ENCODE measurements around the gene TGM1.
A peak's percentile ranks its signal among the peaks of the same experiment; 100 is the strongest.

Gene TGM1

DNA sequence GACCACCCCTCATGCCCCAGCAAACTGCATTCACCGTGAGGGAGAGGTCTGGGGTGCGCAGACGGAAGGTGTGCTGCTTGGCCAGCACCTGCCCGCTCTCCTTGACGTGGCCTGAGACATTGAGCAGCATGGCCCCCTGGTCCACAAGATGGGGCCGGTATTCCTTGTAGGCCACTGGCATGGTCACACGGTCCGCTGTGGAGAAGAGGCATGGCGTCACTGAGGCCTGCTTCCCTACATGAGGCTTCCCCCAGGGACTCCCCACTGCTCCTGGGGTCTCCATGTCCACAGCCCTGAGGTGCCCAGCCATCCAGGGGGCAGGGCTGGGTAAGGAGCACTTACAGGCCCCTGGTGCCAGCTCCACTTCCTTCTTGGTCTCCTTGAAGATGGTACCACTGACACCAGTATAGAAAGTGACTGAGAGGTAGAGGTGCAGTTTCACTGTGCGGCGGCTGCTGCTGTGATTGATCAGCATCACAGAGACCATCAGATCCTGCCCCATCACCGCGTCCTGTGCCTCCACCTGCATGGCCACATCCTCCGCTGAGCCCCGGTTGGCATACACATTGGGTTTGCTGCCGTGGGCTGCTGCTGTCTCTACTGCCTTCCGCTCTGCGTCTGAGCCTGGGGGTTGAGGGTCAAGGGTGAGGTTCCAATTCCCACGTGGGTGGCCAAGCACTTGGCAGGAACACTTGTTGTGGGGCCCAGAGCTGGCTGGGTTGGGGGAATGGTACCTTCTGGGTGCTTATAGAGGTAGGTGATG is 8.2 kb downstream of the TGM1 start:
- TF ChIP-seq, protein P1, sequence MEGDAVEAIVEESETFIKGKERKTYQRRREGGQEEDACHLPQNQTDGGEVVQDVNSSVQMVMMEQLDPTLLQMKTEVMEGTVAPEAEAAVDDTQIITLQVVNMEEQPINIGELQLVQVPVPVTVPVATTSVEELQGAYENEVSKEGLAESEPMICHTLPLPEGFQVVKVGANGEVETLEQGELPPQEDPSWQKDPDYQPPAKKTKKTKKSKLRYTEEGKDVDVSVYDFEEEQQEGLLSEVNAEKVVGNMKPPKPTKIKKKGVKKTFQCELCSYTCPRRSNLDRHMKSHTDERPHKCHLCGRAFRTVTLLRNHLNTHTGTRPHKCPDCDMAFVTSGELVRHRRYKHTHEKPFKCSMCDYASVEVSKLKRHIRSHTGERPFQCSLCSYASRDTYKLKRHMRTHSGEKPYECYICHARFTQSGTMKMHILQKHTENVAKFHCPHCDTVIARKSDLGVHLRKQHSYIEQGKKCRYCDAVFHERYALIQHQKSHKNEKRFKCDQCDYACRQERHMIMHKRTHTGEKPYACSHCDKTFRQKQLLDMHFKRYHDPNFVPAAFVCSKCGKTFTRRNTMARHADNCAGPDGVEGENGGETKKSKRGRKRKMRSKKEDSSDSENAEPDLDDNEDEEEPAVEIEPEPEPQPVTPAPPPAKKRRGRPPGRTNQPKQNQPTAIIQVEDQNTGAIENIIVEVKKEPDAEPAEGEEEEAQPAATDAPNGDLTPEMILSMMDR (conservative IDR thresholded peaks at IDR 0.05; ENCODE audit: low read depth) = no peak
- POLR2A ChIA-PET (ENCODE audit: low non-redundant PET) = no interaction called here
- peak overlapping the region; percentile 57 for H3K27ac ChIP-seq
- CTCF ChIA-PET = no interaction called here
- DNase-seq (ENCODE audit: low spot score) = no peak

DNA sequence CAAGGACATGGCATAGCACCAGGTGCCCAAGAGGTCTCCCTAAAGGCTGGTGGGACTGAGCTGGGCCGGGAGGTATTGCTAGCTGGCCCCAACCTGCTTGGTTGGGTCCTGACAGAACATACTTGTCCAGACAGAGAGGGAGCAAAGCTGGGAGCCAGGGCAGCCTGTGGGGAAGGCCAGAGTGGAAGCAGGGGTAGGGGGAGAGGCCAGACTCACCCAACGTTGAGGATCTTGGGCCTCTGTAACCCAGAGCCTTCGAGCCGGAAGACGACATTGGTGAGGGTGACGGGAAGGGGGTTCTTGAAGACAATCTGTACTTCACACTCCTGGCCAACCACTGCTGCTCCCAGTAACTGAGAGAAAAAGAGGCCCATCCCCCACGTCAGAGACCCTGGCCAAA is 9.0 kb downstream of the TGM1 start:
- no peak for DNase-seq (ENCODE audit: low spot score)
- ChIA-PET CTCF (no interaction called here), POLR2A (ENCODE audit: low non-redundant PET) (no interaction called here)
- peak overlapping the region; percentile 57 for H3K27ac ChIP-seq
- TF ChIP-seq, protein P1 (conservative IDR thresholded peaks at IDR 0.05; ENCODE audit: low read depth) = no peak

DNA sequence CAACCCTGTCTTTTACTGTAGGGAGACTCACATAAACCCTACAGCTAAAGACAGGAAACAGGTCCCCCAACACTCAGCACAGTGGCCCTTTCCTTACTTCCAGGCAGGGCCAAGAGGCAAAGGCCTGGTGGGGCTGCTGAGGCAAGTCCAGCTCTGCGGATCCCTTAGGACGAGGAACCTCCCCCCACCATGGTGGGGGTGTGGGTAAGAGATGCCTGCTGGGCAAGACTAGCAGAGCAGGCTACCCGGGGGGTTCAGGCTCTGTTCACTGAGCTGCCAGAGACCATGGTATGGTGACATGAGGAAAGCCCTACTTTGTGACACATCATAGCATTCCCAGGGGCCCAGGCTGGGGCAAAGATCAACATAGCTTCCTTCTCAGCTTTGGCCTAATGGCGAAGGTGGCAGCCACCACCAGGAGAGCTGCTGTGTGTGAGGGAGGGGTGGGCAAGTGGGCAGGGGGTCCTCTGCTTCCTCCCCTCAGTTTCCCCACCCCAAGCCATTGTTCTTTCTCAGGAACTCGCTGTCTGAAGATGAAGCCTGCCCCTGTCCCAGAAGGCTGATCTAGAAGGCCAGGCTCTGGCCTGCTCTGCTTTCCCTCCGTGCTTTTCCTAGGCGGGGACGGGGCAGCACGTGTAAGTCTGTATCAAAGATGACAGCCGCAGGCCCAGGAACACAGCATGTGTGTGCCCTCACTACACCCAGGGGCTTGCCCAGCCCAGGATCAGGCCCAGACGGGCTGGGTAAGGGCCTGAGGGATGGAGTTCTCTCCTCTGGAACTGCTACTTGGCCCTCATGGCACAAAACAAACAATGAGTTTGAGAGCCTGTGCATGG is 10.5 kb downstream of the TGM1 start:
- TF ChIP-seq, protein P1 (conservative IDR thresholded peaks at IDR 0.05; ENCODE audit: low read depth) = no peak
- ChIA-PET POLR2A (ENCODE audit: low non-redundant PET) (no interaction called here), CTCF (interaction anchor here (1.0 to 1.9 kb wide), 2 partner anchors 45 to 56 kb away, joined by 7 to 8 read pairs; partner anchors contain the start of gene CIDEB)
- DNase-seq (ENCODE audit: low spot score) = no peak
- H3K27ac ChIP-seq = peak overlapping the region; percentile 50

DNA sequence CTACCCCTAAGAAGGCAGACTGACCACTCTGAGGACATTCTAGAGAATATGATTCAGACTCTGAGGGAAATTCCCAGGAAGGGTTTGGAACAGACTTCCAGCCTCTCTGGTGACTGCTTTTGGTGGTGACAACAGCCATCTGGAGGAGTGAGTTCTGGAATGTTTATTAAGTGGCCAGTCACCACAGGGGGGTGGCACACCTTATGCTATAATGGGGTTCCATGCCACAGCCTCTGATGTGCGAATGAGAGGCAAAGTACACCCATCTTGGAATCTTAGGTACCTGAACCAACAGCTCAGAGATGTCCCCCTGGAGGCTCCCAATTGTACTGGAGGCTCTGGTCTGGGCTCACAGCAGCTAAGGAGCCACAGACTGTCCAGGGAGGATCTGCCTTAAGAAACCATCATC is 11.1 kb downstream of the TGM1 start:
- ChIA-PET POLR2A (ENCODE audit: low non-redundant PET) (no interaction called here), CTCF (interaction anchor here (1.0 to 1.9 kb wide), 3 partner anchors 9 to 56 kb away, joined by 3 to 8 read pairs (median 7); partner anchors contain the start of gene CIDEB)
- TF ChIP-seq, protein P1 (conservative IDR thresholded peaks at IDR 0.05; ENCODE audit: low read depth) = no peak
- DNase-seq (ENCODE audit: low spot score) = no peak
- peak overlapping the region; percentile 50 for H3K27ac ChIP-seq

DNA sequence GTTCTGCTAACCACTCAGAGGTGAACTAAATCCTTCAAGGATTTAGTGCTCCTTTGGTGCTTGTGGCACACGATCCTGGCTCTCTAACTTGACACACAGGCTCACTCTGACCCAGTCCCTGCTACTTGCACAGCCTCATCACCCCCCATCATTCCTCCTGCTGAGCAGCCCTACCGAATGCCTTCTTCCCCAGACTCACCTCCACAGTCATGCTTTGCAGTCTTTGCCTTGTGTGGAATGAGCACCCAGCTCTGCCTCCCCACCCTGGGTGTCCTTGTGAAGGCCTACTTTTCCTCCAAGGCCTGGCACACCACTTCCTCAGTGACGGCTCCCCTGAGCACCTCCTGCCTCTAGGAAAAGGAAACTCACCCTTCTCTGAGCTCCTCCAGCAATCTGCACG is 12.6 kb downstream of the TGM1 start:
- peak overlapping the region; percentile 53 for H3K27ac ChIP-seq
- ChIA-PET POLR2A (ENCODE audit: low non-redundant PET) (no interaction called here), CTCF (interaction anchor here (1.9 kb wide), 1 partner anchor 47 kb away, joined by 8 read pairs; no protein-coding TSS in a partner anchor)
- TF ChIP-seq, protein P1 (conservative IDR thresholded peaks at IDR 0.05; ENCODE audit: low read depth) = no peak
- no peak for DNase-seq (ENCODE audit: low spot score)

DNA sequence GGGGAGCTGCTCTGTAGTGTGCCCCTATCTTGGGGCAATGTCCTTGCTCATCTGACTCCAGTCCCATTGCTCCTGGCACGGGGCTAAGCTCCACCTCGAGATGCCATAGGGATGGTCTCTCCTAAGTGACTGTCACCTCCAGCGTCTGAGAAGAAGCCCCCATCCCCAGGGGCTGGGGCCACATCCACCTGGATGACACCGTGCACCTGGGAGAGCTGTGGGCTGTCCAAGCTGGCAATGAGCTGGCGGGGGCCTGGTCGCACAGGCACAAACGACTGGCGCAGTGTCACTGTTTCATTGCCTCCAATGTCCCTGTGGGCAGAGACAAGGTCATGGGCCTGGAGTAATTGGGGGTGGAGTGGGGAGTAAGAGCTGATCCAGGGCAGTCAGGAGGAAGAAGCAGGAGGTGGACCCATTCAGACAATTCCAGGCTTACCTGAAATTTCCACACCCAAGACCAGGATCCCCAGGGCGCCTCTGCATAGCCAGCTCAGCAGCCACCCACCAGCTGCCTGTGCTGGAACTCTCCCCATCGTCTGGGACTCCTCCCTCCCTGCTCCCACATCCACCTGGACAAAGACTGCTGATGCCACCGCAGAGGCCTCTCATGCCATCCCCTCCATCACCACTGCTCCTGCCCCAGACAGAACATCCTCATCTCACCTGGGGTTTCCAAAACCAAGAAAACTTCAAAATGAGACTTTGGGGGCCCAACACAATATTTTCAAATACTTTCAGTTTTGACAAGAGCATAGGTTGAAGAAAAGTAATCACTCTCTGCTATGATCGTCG is 13.6 kb downstream of the TGM1 start:
- ChIA-PET CTCF (interaction anchor here (0.7 kb wide), 1 partner anchor 59 kb away, joined by 3 read pairs; the partner anchor contains the start of gene CIDEB), POLR2A (ENCODE audit: low non-redundant PET) (no interaction called here)
- TF ChIP-seq, protein P1 (conservative IDR thresholded peaks at IDR 0.05; ENCODE audit: low read depth) = no peak
- H3K27ac ChIP-seq = peak overlapping the region; percentile 43
- DNase-seq (ENCODE audit: low spot score) = no peak

Measured in RWPE1 (cell line).